SK-N-SH (cell line): ENCODE data around the gene TANC1. TPM values are rescaled to one million over a fixed set of nuclear protein-coding genes. Genes with fewer than 3 reads are reported as not detected.

Source experiments
- CTCF ChIA-PET: fragments of 300-600, 350-600 bp; formaldehyde crosslinking; extraction: SDS; loops from one replicate; lab custom pipeline; 2021; lab: Yijun Ruan, JAX
- POLR2A ChIA-PET: fragments of 350-600 bp; sonication (Branson Sonifier 250); formaldehyde crosslinking; extraction: SDS; loops from one replicate; lab custom pipeline; 2020; ENCODE audit warnings: antibody characterized with exemption, inconsistent platforms; lab: Yijun Ruan, JAX
- DNase-seq: peaks from one replicate; pipeline ENCODE4 v3.0.0; 2012
- H2AFZ ChIP-seq: fragments of 200-600 bp; sonication (generic); 2 replicates; pipeline ENCODE4 v1.8.1; 2016; ENCODE audit warnings: antibody characterized with exemption, mild to moderate bottlenecking, low read depth
- H3F3A ChIP-seq: fragments of 200-600 bp; sonication (generic); replicated peaks from 2 replicates; pipeline ENCODE3; 2016; ENCODE audit warnings: antibody characterized with exemption, mild to moderate bottlenecking; ENCODE audit not compliant: insufficient read depth
- H3K27ac ChIP-seq, 2 experiments: fragments of 200-500 bp in 1 of 2; fragments of 200-600 bp in 1 of 2; sonication (Bioruptor generic) in 1 of 2; sonication (generic), shearing (Covaris generic) in 1 of 2; 2 replicates each; pipeline versions ENCODE4 v1.5.1 to v1.6.1; 2014 to 2016; ENCODE audit warnings: low read depth in 2 of 2, inconsistent platforms in 1 of 2, low read length in 1 of 2, mild to moderate bottlenecking in 1 of 2, mixed read lengths in 1 of 2
- H3K27me3 ChIP-seq: fragments of 200-600 bp; sonication (generic), shearing (Covaris generic); 2 replicates; pipeline ENCODE4 v1.6.1; 2016; ENCODE audit warnings: mixed run types; ENCODE audit not compliant: insufficient read depth
- H3K36me3 ChIP-seq, 2 experiments: fragments of 200-500 bp in 1 of 2; fragments of 200-600 bp in 1 of 2; sonication (Bioruptor generic) in 1 of 2; sonication (generic) in 1 of 2; replicated peaks in 1 of 2; 2 replicates each; pipeline versions ENCODE3 to v1.5.1; 2014 to 2016; ENCODE audit warnings: low read length in 1 of 2, mild to moderate bottlenecking in 1 of 2; ENCODE audit not compliant: insufficient read depth in 2 of 2, control insufficient read depth in 1 of 2
- H3K4me1 ChIP-seq, 2 experiments: fragments of 200-500 bp in 1 of 2; fragments of 200-600 bp in 1 of 2; sonication (Bioruptor generic) in 1 of 2; sonication (generic), shearing (Covaris generic) in 1 of 2; 2 replicates each; pipeline versions ENCODE4 v1.5.1 to v1.6.1; 2014 to 2016; ENCODE audit warnings: low read depth in 1 of 2, low read length in 1 of 2, mixed run types in 1 of 2; ENCODE audit not compliant: insufficient read depth in 2 of 2, control insufficient read depth in 1 of 2
- H3K4me2 ChIP-seq: fragments of 200-600 bp; sonication (generic), shearing (Covaris generic); 2 replicates; pipeline ENCODE4 v1.6.1; 2017; ENCODE audit warnings: mixed run types
- H3K4me3 ChIP-seq, 2 experiments: fragments of 200-500 bp in 1 of 2; fragments of 200-600 bp in 1 of 2; sonication (Bioruptor generic) in 1 of 2; sonication (generic), shearing (Covaris generic) in 1 of 2; 2 replicates each; pipeline versions ENCODE4 v1.5.1 to v1.8.1; 2014 to 2016; ENCODE audit warnings: low read depth in 2 of 2, inconsistent platforms in 1 of 2, low read length in 1 of 2, mild to moderate bottlenecking in 1 of 2, mixed read lengths in 1 of 2, moderate library complexity in 1 of 2
- H3K79me2 ChIP-seq: fragments of 200-600 bp; sonication (generic); 2 replicates; pipeline ENCODE4 v1.8.1; 2017; ENCODE audit warnings: mild to moderate bottlenecking; ENCODE audit not compliant: insufficient read depth
- H3K9ac ChIP-seq: fragments of 200-600 bp; sonication (generic); 2 replicates; pipeline ENCODE4 v1.6.1; 2017; ENCODE audit warnings: mixed run types
- H3K9me2 ChIP-seq: fragments of 200-600 bp; sonication (generic); 2 replicates; pipeline ENCODE4 v1.6.1; 2017; ENCODE audit warnings: mixed run types
- H3K9me3 ChIP-seq: fragments of 200-600 bp; sonication (generic); 2 replicates; pipeline ENCODE4 v1.6.1; 2017; ENCODE audit warnings: mixed run types, mild to moderate bottlenecking, moderate library complexity
- H4K20me1 ChIP-seq: fragments of 200-600 bp; sonication (generic); 2 replicates; pipeline ENCODE4 v1.6.1; 2017; ENCODE audit warnings: mild to moderate bottlenecking, mixed run types; ENCODE audit not compliant: insufficient read depth
- ELF1 ChIP-seq: IDR thresholded peaks from 2 replicates; pipeline ENCODE4 v1.4.0; 2012
- EP300 ChIP-seq, 2 experiments: IDR thresholded peaks; 2 replicates each; pipeline versions ENCODE4 v1.4.0 to v1.6.1; 2012; ENCODE audit warnings: borderline replicate concordance in 1 of 2, low read depth in 1 of 2, low read length in 1 of 2
- JUND ChIP-seq: IDR thresholded peaks from 2 replicates; pipeline ENCODE4 v1.4.0; 2012
- MEF2A ChIP-seq: IDR thresholded peaks from 2 replicates; pipeline ENCODE4 v1.4.0; 2012; ENCODE audit warnings: low read depth, borderline replicate concordance
- MXI1 ChIP-seq: IDR thresholded peaks from 2 replicates; pipeline ENCODE4 v1.6.1; 2012; ENCODE audit warnings: mild to moderate bottlenecking, low read depth, low read length, improper control_type of control experiment
- RAD21 ChIP-seq: IDR thresholded peaks from 2 replicates; pipeline ENCODE4 v1.6.1; 2012; ENCODE audit warnings: mild to moderate bottlenecking, low read length
- RFX5 ChIP-seq: IDR thresholded peaks from 2 replicates; pipeline ENCODE4 v1.6.1; 2012; ENCODE audit warnings: mild to moderate bottlenecking, improper control_type of control experiment, low read length
- RXRA ChIP-seq: IDR thresholded peaks from 2 replicates; pipeline ENCODE4 v1.4.0; 2012; ENCODE audit warnings: low read depth, mild to moderate bottlenecking, borderline replicate concordance
- SIN3A ChIP-seq: IDR thresholded peaks from 2 replicates; pipeline ENCODE4 v1.6.1; 2012; ENCODE audit warnings: low read depth, mild to moderate bottlenecking, low read length, moderate library complexity, borderline replicate concordance
- TCF12 ChIP-seq: IDR thresholded peaks from 2 replicates; pipeline ENCODE4 v1.4.0; 2012
- WGBS: methylation state at CpG from one replicate; pipeline ENCODE4 v1.1.6; 2017; ENCODE audit warnings: low lambda C conversion rate; 5-methylcytosine and 5-hydroxymethylcytosine counted together
- polyA plus RNA-seq, 3 experiments: library from polyadenylated mRNA; depleted of rRNA; stranded (reverse); fragments of >200 nt; gene quantifications; 2 replicates each; pipeline ENCODE4 v1.2.3, GENCODE V29; 2012
- TF ChIP-seq, protein P1 (sequence below): fragments of 150-350 bp; IDR thresholded peaks from 2 replicates; pipeline ENCODE4 v1.6.1; 2017; ENCODE audit warnings: antibody characterized with exemption, low read length, low read depth, borderline replicate concordance
- TF ChIP-seq, protein P2 (sequence below): fragments of 150-350 bp; IDR thresholded peaks from 2 replicates; pipeline ENCODE4 v1.6.1; 2016; ENCODE audit warnings: mild to moderate bottlenecking, low read depth, low read length
- TF ChIP-seq, protein P3 (sequence below): IDR thresholded peaks from 2 replicates; pipeline ENCODE4 v1.4.0; 2012; ENCODE audit warnings: low read depth
- TF ChIP-seq, protein P4 (sequence below): IDR thresholded peaks from 2 replicates; pipeline ENCODE4 v1.4.0; 2012; ENCODE audit warnings: low read depth, borderline replicate concordance

Gene TANC1
- polyA plus RNA-seq, 1 of the 3 experiments (the other 2 are of a cell fraction), result 19.2 TPM

DNA sequence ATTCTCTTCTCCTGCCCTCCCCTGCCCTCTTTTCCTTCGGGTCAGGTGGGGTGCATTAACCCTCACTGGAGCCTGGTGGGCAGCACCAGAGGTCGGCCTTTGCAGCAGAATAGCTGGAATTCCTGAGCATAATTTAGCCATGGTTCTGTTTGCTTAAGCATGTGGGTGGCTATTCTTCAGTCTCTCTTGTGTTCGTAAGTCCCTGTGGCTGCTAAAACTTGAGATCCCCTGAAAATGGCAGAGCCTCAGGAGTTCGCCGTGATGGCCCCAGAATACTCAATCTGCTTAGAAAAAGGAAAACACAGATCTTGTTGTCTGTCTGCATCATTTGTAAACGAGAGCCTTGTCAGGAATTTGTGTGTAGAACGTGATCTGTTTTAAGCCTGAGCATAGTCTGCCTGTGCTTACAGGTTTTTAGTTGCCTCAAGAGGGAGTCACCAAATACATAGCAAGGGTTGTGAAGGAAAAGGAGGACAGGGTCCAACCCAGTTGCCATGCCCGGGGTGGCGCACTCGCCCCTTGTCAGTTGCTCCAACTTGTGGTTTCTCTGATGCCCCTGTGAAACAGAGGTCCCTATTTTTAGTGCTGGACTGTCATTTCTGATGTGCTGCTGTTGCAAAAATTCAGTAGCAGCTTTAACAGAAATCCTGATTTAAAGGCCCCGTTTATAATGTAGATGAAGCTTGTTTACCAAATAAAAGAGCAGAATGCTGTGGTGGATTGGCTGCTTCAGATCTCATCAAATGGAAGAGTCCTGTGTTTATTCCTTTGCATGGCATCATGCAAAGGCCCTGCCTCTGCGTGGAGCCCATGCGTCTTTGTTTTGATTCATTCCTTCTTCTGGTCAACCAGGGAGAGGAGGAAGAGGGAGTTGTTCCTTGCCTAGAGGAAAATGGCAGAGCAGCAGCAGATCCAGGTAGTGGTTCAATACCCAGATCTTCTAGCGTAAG is 243.3 kb downstream of the TANC1 start:
- Histone ChIP-seq H2AFZ (no peak overlapping the region), H3K9me3 (no peaks in the 10 kb centered on the region), H3K9me2 (no peaks in the 10 kb centered on the region), H3K79me2 (no peaks in the 10 kb centered on the region), H3K27me3 (no peaks in the 10 kb centered on the region), H3K4me3 (no peak overlapping the region)
- CTCF ChIA-PET, result no interaction called here
- TF ChIP-seq JUND, result no peak
- no peak for TF ChIP-seq MEF2A
- TF ChIP-seq SIN3A, result no peak
- TF ChIP-seq TCF12, result no peak
- no peak for TF ChIP-seq EP300 (IDR thresholded peaks at IDR 0.05; ENCODE audit: borderline replicate concordance in 1 of 2, low read depth in 1 of 2, low read length in 1 of 2)
- no peak for TF ChIP-seq MXI1
- TF ChIP-seq, protein P1, sequence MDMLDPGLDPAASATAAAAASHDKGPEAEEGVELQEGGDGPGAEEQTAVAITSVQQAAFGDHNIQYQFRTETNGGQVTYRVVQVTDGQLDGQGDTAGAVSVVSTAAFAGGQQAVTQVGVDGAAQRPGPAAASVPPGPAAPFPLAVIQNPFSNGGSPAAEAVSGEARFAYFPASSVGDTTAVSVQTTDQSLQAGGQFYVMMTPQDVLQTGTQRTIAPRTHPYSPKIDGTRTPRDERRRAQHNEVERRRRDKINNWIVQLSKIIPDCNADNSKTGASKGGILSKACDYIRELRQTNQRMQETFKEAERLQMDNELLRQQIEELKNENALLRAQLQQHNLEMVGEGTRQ, result no peak
- TF ChIP-seq, protein P2, sequence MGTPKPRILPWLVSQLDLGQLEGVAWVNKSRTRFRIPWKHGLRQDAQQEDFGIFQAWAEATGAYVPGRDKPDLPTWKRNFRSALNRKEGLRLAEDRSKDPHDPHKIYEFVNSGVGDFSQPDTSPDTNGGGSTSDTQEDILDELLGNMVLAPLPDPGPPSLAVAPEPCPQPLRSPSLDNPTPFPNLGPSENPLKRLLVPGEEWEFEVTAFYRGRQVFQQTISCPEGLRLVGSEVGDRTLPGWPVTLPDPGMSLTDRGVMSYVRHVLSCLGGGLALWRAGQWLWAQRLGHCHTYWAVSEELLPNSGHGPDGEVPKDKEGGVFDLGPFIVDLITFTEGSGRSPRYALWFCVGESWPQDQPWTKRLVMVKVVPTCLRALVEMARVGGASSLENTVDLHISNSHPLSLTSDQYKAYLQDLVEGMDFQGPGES, result no peak
- TF ChIP-seq, protein P3, sequence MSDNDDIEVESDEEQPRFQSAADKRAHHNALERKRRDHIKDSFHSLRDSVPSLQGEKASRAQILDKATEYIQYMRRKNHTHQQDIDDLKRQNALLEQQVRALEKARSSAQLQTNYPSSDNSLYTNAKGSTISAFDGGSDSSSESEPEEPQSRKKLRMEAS, result no peak
- no peak for TF ChIP-seq RXRA
- no peak for TF ChIP-seq ELF1
- TF ChIP-seq RFX5, result no peak
- no peak for TF ChIP-seq RAD21
- TF ChIP-seq, protein P4, sequence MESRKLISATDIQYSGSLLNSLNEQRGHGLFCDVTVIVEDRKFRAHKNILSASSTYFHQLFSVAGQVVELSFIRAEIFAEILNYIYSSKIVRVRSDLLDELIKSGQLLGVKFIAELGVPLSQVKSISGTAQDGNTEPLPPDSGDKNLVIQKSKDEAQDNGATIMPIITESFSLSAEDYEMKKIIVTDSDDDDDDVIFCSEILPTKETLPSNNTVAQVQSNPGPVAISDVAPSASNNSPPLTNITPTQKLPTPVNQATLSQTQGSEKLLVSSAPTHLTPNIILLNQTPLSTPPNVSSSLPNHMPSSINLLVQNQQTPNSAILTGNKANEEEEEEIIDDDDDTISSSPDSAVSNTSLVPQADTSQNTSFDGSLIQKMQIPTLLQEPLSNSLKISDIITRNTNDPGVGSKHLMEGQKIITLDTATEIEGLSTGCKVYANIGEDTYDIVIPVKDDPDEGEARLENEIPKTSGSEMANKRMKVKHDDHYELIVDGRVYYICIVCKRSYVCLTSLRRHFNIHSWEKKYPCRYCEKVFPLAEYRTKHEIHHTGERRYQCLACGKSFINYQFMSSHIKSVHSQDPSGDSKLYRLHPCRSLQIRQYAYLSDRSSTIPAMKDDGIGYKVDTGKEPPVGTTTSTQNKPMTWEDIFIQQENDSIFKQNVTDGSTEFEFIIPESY, result no peak
- TF ChIP-seq, all 33 proteins: peak for 0
- H4K20me1 ChIP-seq, result no peaks in the 10 kb centered on the region
- no peak overlapping the region for H3K4me2 ChIP-seq
- no peaks in the 10 kb centered on the region; a peak in 1 of 4 replicates for H3K4me1 ChIP-seq
- no peak overlapping the region for H3K27ac ChIP-seq
- no peak overlapping the region for H3K9ac ChIP-seq
- H3F3A ChIP-seq, result no peaks in the 10 kb centered on the region
- WGBS, result 89% methylated on average over 14 of the region's 14 CpGs
- peaks cover 0 to 58% of the 10 kb centered on the region in 2 experiments for H3K36me3 ChIP-seq
- POLR2A ChIA-PET, result no interaction called here
- no peak for DNase-seq
